ENCODE results near the gene RAPGEF6. TPM values are rescaled to one million over a fixed set of nuclear protein-coding genes. Genes with fewer than 3 reads are reported as not detected.

RAPGEF6 gene
- total RNA-seq, 2 donors from 2014 or later: 8.6 to 13.0 TPM

- intact Hi-C loops (cut with DNase I): loop anchor here (10.0 kb wide), 1 partner anchor 158 kb away; no protein-coding TSS in a partner anchor
- no peak for DNase-seq
- Histone ChIP-seq H3K4me3 (no peak overlapping the region), H3K9me3 (no peaks in the 10 kb centered on the region), H3K27ac (no peak overlapping the region), H3K27me3 (no peaks in the 10 kb centered on the region), H3K4me1 (no peaks in the 10 kb centered on the region), H3K36me3 (replicated peaks in 1 of 2; ENCODE audit: insufficient read depth in 1 of 2, low read depth in 2 of 2) (peaks cover 5 to 17% of the 10 kb centered on the region in 2 donors)
- 75 to 91% methylated on average over 10 of the region's 10 CpGs for WGBS, 2 donors
- TF ChIP-seq POLR2A (IDR thresholded peaks at IDR 0.05) (no peak), CTCF (IDR thresholded peaks at IDR 0.05) (no peak)
- ATAC-seq: no peak
Measured at GRCh38 chr5:131647048-131647769, 12.2 kb upstream of the RAPGEF6 start.

GRCh38 chr5:131644822-131645221, 9.8 kb upstream of the RAPGEF6 start:
- no peak for TF ChIP-seq CTCF (IDR thresholded peaks at IDR 0.05)
- 90 to 95% methylated on average over 7 of the region's 7 CpGs for WGBS, 2 donors
- ATAC-seq: no peak
- Histone ChIP-seq H3K27me3 (no peaks in the 10 kb centered on the region), H3K36me3 (replicated peaks in 1 of 2; ENCODE audit: insufficient read depth in 1 of 2, low read depth in 2 of 2) (peaks cover 0 to 6% of the 10 kb centered on the region in 2 donors), H3K9me3 (no peaks in the 10 kb centered on the region), H3K4me3 (no peak overlapping the region), H3K27ac (no peak overlapping the region), H3K4me1 (no peaks in the 10 kb centered on the region)
- DNase-seq: no peak
- intact Hi-C loops (cut with DNase I): loop anchor here (10.0 kb wide), 1 partner anchor 160 kb away; no protein-coding TSS in a partner anchor

GRCh38 chr5:131644370-131644769, 9.3 kb upstream of the RAPGEF6 start:
- no peaks in the 10 kb centered on the region for H3K9me3 ChIP-seq
- ATAC-seq (no peak), DNase-seq (no peak)
- no peak overlapping the region for H3K27ac ChIP-seq
- TF ChIP-seq CTCF (IDR thresholded peaks at IDR 0.05) (no peak), POLR2A (IDR thresholded peaks at IDR 0.05) (no peak)
- 96% methylated on average over 1 of the region's 1 CpG for WGBS, 2 donors
- H3K36me3 ChIP-seq (replicated peaks in 1 of 2; ENCODE audit: insufficient read depth in 1 of 2, low read depth in 2 of 2): peaks cover 0 to 6% of the 10 kb centered on the region in 2 donors
- H3K4me3 ChIP-seq: no peak overlapping the region
- H3K4me1 ChIP-seq: no peaks in the 10 kb centered on the region
- intact Hi-C loops (cut with DNase I): loop anchor here (10.0 kb wide), 1 partner anchor 160 kb away; no protein-coding TSS in a partner anchor
- no peaks in the 10 kb centered on the region for H3K27me3 ChIP-seq

- intact Hi-C loops (cut with DNase I): loop anchor here (10.0 kb wide), 1 partner anchor 163 kb away; no protein-coding TSS in a partner anchor
- Histone ChIP-seq H3K4me3 (no peak overlapping the region), H3K9me3 (no peaks in the 10 kb centered on the region), H3K27me3 (no peaks in the 10 kb centered on the region), H3K4me1 (peaks cover 5% of the 10 kb centered on the region), H3K36me3 (replicated peaks in 1 of 2; ENCODE audit: insufficient read depth in 1 of 2, low read depth in 2 of 2) (peaks cover 0 to 6% of the 10 kb centered on the region in 2 donors), H3K27ac (no peak overlapping the region)
- no peak for ATAC-seq
- no peak for DNase-seq
- TF ChIP-seq CTCF (IDR thresholded peaks at IDR 0.05) (no peak), POLR2A (IDR thresholded peaks at IDR 0.05) (no peak)
- WGBS, 2 donors: 83 to 96% methylated on average over 1 of the region's 1 CpG
Measured at GRCh38 chr5:131641494-131641893, 6.5 kb upstream of the RAPGEF6 start.

Measured in body of pancreas (tissue), 4 donors.